Nasal cavity respiratory epithelium epithelial cell of viscerocranial mucosa (primary cell): ENCODE measurements around the gene GGT1. TPM values are rescaled to one million over a fixed set of nuclear protein-coding genes. Genes with fewer than 3 reads are reported as not detected.

Source experiments
- total RNA-seq: library from RNA; depleted of rRNA; stranded (reverse); fragments of >200 nt; gene quantifications from 2 replicates; pipeline ENCODE4 v1.2.3, GENCODE V29; 2014

The GGT1 gene
- total RNA-seq = 7.3 and 7.9 TPM in 2 replicates

DNA sequence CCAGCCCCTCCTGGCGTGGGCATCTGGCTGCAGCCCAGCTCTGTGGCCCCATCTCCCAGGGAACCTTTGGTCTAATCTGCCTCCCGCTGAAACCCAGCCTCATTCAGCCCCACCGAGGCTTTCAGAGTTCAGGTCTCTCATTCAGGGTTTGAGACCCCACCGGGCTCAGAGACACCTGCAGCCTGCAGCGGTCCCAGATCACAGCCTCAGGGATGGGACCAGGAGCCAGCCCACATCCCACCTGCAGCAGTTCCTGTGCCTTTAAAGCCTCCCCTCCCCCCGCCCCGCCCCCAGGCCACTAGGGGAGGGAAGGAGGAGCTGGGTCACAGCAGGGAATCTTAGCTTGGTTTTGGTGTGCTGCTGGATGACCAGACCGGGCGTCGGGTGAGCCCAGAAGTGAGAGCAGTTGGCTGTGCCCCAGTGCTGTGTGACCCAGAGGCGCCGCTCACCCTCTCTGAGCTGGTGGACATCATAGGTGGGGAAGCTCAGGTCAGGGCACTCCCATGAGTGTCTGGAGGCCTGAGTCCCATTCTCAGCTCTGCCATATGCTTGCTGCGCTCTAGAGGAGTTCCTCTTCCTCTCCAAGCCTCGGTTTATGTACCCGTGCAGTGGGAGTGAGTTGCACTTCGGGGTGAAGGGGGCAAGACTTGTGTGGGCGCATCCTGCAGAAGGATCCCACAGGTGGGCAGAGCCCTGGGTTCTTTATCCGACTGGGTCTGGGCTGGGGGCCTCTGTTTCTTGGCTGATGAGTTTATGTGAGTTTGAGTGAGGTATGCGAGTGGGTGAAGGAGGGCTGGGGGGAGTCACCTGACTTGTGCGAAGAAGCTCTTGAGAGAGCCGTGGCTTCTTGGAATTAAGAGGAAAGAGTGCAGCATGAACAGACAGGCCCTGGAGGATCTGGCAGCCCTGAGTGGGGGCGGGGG is at the start of gene GGT1:
Gene GGT1 (plus strand): TSS at position 347 of the 923 bp plus-strand sequence. CDS start 7,889 bp downstream, outside the sequence.

GRCh38 chr22:24554313-24555164 is 48.5 kb upstream of the GGT1 start, which contains the start of gene GUCD1:
Gene GUCD1, minus strand, starts transcription at chr22:24555138. Its CDS starts 147 bp downstream, at chr22:24554991.

GRCh38 chr22:24555165-24556039 is 47.6 kb upstream of the GGT1 start, which contains the start of gene SNRPD3:
Gene SNRPD3, plus strand, starts transcription at chr22:24555999. Its CDS starts 1,676 bp downstream, at chr22:24557675.

GRCh38 chr22:24592851-24593558 is 10.0 kb upstream of the GGT1 start, which contains the start of gene LRRC75B:
Gene LRRC75B, minus strand, starts transcription at chr22:24593073. Its CDS starts 34 bp downstream, at chr22:24593039.

Other genes starting within 250 kb of the GGT1 start
- gene ADORA2A, start 175.6 kb upstream of the GGT1 start, total RNA-seq = 0.34 and 0.64 TPM in 2 replicates
- gene UPB1, start 107.9 kb upstream of the GGT1 start, total RNA-seq = not detected in 2 replicates
- gene GUCD1, start 48.1 kb upstream of the GGT1 start, total RNA-seq = 90.9 and 108 TPM in 2 replicates
- 165 and 200 TPM in 2 replicates for gene SNRPD3, start 47.2 kb upstream of the GGT1 start, total RNA-seq
- 4.2 and 6.5 TPM in 2 replicates for gene LRRC75B, start 10.1 kb upstream of the GGT1 start, total RNA-seq
- gene PIWIL3, start 171.5 kb downstream of the GGT1 start, total RNA-seq = not detected in 2 replicates
- 0.07 TPM in 1 of 2 replicates, not detected in the other for gene SGSM1, start 203.0 kb downstream of the GGT1 start, total RNA-seq